Activated CD4-positive, alpha-beta T cell treated with anti-CD3 and anti-CD28 coated beads for 36 hours (primary cell): ENCODE results near the gene HSPA12A. TPM values are rescaled to one million over a fixed set of nuclear protein-coding genes. Genes with fewer than 3 reads are reported as not detected.
A peak's percentile ranks its signal among the peaks of the same experiment; 100 is the strongest.

Source experiments
- ATAC-seq: fragments of 200-7000 bp; cut with Tn5 transposase; one replicate; pipeline ENCODE4 v1.10.0; 2021; ENCODE audit warnings: mild to moderate bottlenecking, moderate library complexity
- CTCF ChIA-PET: fragments of 350-600 bp; sonication (Branson Sonifier 250); formaldehyde crosslinking; loops from one replicate; lab custom pipeline; 2021; ENCODE audit warnings: antibody characterized with exemption; lab: Charles Lee
- POLR2A ChIA-PET: fragments of 350-600 bp; sonication (Branson Sonifier 250); formaldehyde crosslinking; loops from one replicate; lab custom pipeline; 2021; ENCODE audit warnings: antibody characterized with exemption, inconsistent platforms; lab: Charles Lee
- DNase-seq: peaks from one replicate; pipeline ENCODE4 v3.0.0-alpha.2; 2020
- H3K27ac Mint-ChIP-seq: one replicate; pipeline ENCODE4 v1.8.0; 2021; ENCODE audit warnings: mixed read lengths
- H3K27me3 Mint-ChIP-seq: one replicate; pipeline ENCODE4 v1.8.0; 2021; ENCODE audit warnings: mixed read lengths
- H3K36me3 Mint-ChIP-seq: one replicate; pipeline ENCODE4 v1.8.0; 2021; ENCODE audit warnings: low read depth, mixed read lengths
- H3K4me1 Mint-ChIP-seq: one replicate; pipeline ENCODE4 v1.8.0; 2021; ENCODE audit warnings: mixed read lengths
- H3K4me3 Mint-ChIP-seq: one replicate; pipeline ENCODE4 v1.8.0; 2021; ENCODE audit warnings: mild to moderate bottlenecking, moderate library complexity, mixed read lengths
- H3K9me3 Mint-ChIP-seq: one replicate; pipeline ENCODE4 v1.8.0; 2021; ENCODE audit warnings: low read depth, mixed read lengths
- intact Hi-C, 2 experiments: fragments of 100-400 bp; cut with DNase I in 1 of 2; cut with micrococcal nuclease in 1 of 2; formaldehyde crosslinking; loops; one replicate each; pipeline versions ENCODE4 v1.14.2 to v1.15.1; 2022 to 2024; cut with DNase I, micrococcal nuclease
- total RNA-seq, 2 experiments: library from RNA; stranded (reverse); gene quantifications; one replicate each; pipeline ENCODE4 v1.2.3, GENCODE V29; 2021

Gene HSPA12A
- total RNA-seq, 2 experiments from 2014 or later: 0.41 to 0.74 TPM

DNA sequence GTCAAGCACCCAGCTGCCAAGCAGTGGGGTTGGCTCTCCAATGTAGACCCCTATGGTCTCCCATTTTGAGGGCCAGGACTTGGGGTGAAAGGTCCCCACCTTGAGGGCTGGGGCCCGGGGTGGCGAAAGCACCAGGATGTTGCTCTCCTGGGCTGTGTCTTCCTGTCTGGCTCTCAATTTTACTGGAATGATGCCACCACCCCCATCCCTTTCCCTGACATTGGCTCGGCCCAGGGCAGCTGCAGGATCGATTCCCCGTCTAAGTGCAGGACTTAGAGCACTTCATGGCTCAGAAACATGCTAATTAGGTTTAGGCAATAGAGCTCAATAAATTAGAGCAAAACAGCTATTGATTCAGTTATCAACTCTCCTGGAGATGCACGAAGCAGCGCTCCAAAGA lies 27.0 kb upstream of the HSPA12A start:
- no peak overlapping the region for H3K27ac Mint-ChIP-seq
- peaks cover 28% of the 10 kb centered on the region for H3K27me3 Mint-ChIP-seq
- H3K4me1 Mint-ChIP-seq: no peaks in the 10 kb centered on the region
- DNase-seq (no peak), ATAC-seq (no peak)
- ChIA-PET CTCF (interaction anchor here (0.7 to 1.6 kb wide), 3 partner anchors 19 to 485 kb away, joined by 3 to 5 read pairs (median 5); no protein-coding TSS in a partner anchor), POLR2A (no interaction called here)
- no peaks in the 10 kb centered on the region for H3K9me3 Mint-ChIP-seq
- no peak overlapping the region for H3K4me3 Mint-ChIP-seq
- no peaks in the 10 kb centered on the region for H3K36me3 Mint-ChIP-seq
- intact Hi-C loops: no loop called here

GRCh38 chr10:116768786-116769185 lies 26.4 kb upstream of the HSPA12A start:
- POLR2A ChIA-PET: no interaction called here
- Mint-ChIP-seq H3K4me1 (no peaks in the 10 kb centered on the region), H3K27ac (no peak overlapping the region), H3K9me3 (no peaks in the 10 kb centered on the region), H3K4me3 (no peak overlapping the region), H3K36me3 (no peaks in the 10 kb centered on the region), H3K27me3 (peaks cover 30% of the 10 kb centered on the region)
- intact Hi-C loops: no loop called here
- DNase-seq (no peak), ATAC-seq (no peak)
- CTCF ChIA-PET: no interaction called here

DNA sequence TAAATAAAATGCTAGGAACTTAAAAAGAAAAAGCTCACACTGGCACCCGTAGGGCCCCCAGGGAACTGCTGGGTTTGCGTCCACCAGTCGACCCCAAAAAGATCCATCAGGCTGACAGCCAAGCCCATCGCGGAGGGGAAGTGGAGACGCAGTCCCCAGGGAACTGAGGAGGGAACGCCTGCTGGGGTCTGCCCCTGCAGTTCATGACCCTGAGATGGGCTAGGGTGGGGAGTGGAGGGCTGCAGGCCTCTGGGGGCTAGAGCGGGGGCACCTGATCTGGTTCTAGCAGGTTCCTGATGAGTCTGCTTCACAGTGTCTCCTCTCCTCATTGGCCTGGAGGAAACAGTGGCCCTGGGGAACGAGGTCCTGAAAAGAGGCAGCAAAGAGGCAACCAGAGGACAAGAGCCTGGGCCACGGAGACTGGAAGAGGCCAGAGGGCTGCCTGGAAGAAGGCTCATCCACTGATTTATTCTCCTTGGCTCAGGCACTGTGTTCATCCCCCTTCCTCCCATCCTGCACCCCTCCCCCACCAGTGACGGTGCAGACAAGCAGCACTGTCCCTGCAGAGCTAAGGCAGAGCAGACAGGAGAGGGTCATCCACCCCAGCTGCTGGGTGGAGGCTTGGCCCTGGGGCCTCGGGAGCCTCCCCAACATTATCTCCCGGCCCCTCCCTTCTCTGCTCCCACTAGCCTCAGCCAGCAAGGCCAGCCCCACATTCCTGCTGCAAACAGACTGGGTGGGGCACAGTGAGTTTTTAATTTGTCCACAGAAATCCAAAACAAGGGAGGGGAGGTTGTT lies 24.7 kb upstream of the HSPA12A start:
- Mint-ChIP-seq H3K27ac (no peak overlapping the region), H3K4me1 (no peaks in the 10 kb centered on the region), H3K36me3 (no peaks in the 10 kb centered on the region), H3K27me3 (peaks cover 44% of the 10 kb centered on the region), H3K9me3 (no peaks in the 10 kb centered on the region), H3K4me3 (no peak overlapping the region)
- ATAC-seq: no peak
- no peak for DNase-seq
- POLR2A ChIA-PET: no interaction called here
- intact Hi-C loops: no loop called here
- CTCF ChIA-PET: interaction anchor here (0.8 to 1.4 kb wide), 2 partner anchors 21 to 85 kb away, joined by 4 to 6 read pairs; no protein-coding TSS in a partner anchor

- ChIA-PET CTCF (interaction anchor here (0.6 to 1.4 kb wide), 4 partner anchors 21 to 676 kb away, joined by 3 to 6 read pairs (median 4); no protein-coding TSS in a partner anchor), POLR2A (no interaction called here)
- Mint-ChIP-seq H3K4me3 (no peak overlapping the region), H3K9me3 (no peaks in the 10 kb centered on the region), H3K4me1 (no peaks in the 10 kb centered on the region), H3K27ac (no peak overlapping the region), H3K36me3 (no peaks in the 10 kb centered on the region), H3K27me3 (peaks cover 46% of the 10 kb centered on the region)
- intact Hi-C loops: no loop called here
- DNase-seq (no peak), ATAC-seq (no peak)
Measured at GRCh38 chr10:116766241-116766827, 24.0 kb upstream of the HSPA12A start.

GRCh38 chr10:116765648-116766081 lies 23.3 kb upstream of the HSPA12A start:
- Mint-ChIP-seq H3K4me3 (no peak overlapping the region), H3K4me1 (no peaks in the 10 kb centered on the region), H3K27ac (no peak overlapping the region), H3K27me3 (peaks cover 48% of the 10 kb centered on the region), H3K9me3 (no peaks in the 10 kb centered on the region), H3K36me3 (no peaks in the 10 kb centered on the region)
- intact Hi-C loops: loop anchor here (1.0 kb wide), 1 partner anchor 83 kb away; no protein-coding TSS in a partner anchor
- CTCF ChIA-PET: interaction anchor here (0.6 to 1.4 kb wide), 2 partner anchors 22 to 100 kb away, joined by 5 to 6 read pairs; no protein-coding TSS in a partner anchor
- ATAC-seq (peak; percentile 42), DNase-seq (peak; percentile 69)
- POLR2A ChIA-PET: no interaction called here

DNA sequence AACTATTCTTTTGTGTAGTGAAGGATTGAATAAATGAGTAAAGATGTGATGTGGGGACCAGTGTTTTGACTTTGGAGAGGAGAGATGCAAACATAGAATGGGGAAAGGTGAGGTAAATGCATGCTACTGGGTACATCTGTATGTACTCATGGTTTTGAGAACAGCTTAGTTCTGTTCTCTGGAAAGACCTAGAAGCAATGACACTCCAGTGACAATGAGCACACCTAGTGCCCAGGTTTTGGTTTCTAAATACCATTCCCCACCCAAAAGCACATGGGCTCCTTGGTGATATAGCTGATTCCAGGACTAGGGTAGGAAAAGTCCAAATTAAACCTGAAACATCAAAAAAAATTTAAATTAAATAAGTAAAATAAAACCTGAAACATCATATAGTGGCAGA lies 22.6 kb upstream of the HSPA12A start:
- no peak for ATAC-seq
- intact Hi-C loops: loop anchor here (1.0 kb wide), 1 partner anchor 83 kb away; no protein-coding TSS in a partner anchor
- ChIA-PET POLR2A (interaction anchor here (0.6 kb wide), 1 partner anchor 410 kb away, joined by 3 read pairs; no protein-coding TSS in a partner anchor), CTCF (interaction anchor here (0.7 kb wide), 2 partner anchors 19 to 72 kb away, joined by 3 read pairs; no protein-coding TSS in a partner anchor)
- H3K4me3 Mint-ChIP-seq: no peak overlapping the region
- no peak for DNase-seq
- no peaks in the 10 kb centered on the region for H3K36me3 Mint-ChIP-seq
- H3K27ac Mint-ChIP-seq: no peak overlapping the region
- no peaks in the 10 kb centered on the region for H3K4me1 Mint-ChIP-seq
- H3K9me3 Mint-ChIP-seq: no peaks in the 10 kb centered on the region
- H3K27me3 Mint-ChIP-seq: peaks cover 49% of the 10 kb centered on the region

- ChIA-PET CTCF (interaction anchor here (0.9 to 1.5 kb wide), 2 partner anchors 26 to 82 kb away, joined by 3 to 4 read pairs; no protein-coding TSS in a partner anchor), POLR2A (no interaction called here)
- Mint-ChIP-seq H3K4me1 (no peaks in the 10 kb centered on the region), H3K9me3 (no peaks in the 10 kb centered on the region), H3K27ac (no peak overlapping the region), H3K4me3 (no peak overlapping the region), H3K27me3 (peaks cover 45% of the 10 kb centered on the region), H3K36me3 (no peaks in the 10 kb centered on the region)
- ATAC-seq (no peak), DNase-seq (no peak)
- intact Hi-C loops: no loop called here
Measured at GRCh38 chr10:116763440-116763839, 21.1 kb upstream of the HSPA12A start.

GRCh38 chr10:116761883-116762282 lies 19.5 kb upstream of the HSPA12A start:
- Mint-ChIP-seq H3K4me1 (no peaks in the 10 kb centered on the region), H3K27ac (no peak overlapping the region), H3K36me3 (no peaks in the 10 kb centered on the region), H3K4me3 (no peak overlapping the region), H3K9me3 (no peaks in the 10 kb centered on the region), H3K27me3 (peaks cover 41% of the 10 kb centered on the region)
- CTCF ChIA-PET: no interaction called here
- no peak for DNase-seq
- intact Hi-C loops: no loop called here
- no peak for ATAC-seq
- POLR2A ChIA-PET: no interaction called here

DNA sequence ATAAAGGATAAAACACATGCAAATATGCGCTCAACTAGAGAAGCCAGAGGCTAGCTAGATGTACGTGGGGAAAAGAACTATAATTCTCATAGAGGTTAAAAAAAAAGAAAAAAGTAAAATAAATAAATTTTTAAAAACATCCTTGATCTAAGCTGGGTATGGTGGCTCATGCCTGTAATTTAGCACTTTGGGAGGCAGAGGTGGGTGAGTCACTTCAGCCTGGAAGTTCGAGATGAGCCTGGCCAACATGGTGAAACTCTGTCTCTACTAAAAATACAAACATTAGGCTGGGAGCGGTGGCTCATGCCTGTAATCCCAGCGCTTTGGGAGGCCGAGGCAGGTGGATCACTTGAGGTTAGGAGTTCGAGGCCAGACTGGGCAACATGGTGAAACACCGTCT lies 18.6 kb upstream of the HSPA12A start:
- Mint-ChIP-seq H3K36me3 (no peaks in the 10 kb centered on the region), H3K4me3 (no peak overlapping the region), H3K27ac (no peak overlapping the region), H3K9me3 (no peaks in the 10 kb centered on the region), H3K4me1 (no peaks in the 10 kb centered on the region), H3K27me3 (peaks cover 37% of the 10 kb centered on the region)
- intact Hi-C loops: no loop called here
- ChIA-PET POLR2A (no interaction called here), CTCF (interaction anchor here (1.1 to 1.7 kb wide), 2 partner anchors 27 to 79 kb away, joined by 3 to 4 read pairs; no protein-coding TSS in a partner anchor)
- ATAC-seq: no peak
- DNase-seq: no peak

DNA sequence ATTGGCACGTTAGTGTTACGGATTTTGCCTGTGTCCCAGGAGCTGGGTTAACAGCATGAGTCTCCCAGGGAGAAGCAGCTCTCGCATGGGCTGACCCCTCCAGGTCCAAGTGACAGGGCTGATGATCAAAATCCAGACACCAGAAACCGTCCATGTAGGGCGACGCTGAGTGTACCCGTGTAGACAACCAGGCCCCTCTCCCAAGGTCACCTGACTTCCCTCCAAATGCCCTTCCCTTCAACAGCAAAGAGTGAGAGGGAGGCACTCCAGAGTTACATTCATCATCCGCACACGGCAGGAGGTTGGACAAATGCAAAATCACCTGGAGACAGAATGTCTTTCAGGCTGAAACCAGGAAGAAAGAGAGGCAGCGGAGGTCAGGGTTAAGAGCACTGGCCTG lies 14.9 kb upstream of the HSPA12A start:
- H3K27me3 Mint-ChIP-seq: peaks cover 23% of the 10 kb centered on the region
- H3K4me3 Mint-ChIP-seq: no peak overlapping the region
- no peaks in the 10 kb centered on the region for H3K4me1 Mint-ChIP-seq
- DNase-seq (no peak), ATAC-seq (no peak)
- ChIA-PET CTCF (interaction anchor here (2.1 kb wide), 1 partner anchor 76 kb away, joined by 5 read pairs; no protein-coding TSS in a partner anchor), POLR2A (no interaction called here)
- intact Hi-C loops: no loop called here
- no peaks in the 10 kb centered on the region for H3K36me3 Mint-ChIP-seq
- no peak overlapping the region for H3K27ac Mint-ChIP-seq
- H3K9me3 Mint-ChIP-seq: no peaks in the 10 kb centered on the region

DNA sequence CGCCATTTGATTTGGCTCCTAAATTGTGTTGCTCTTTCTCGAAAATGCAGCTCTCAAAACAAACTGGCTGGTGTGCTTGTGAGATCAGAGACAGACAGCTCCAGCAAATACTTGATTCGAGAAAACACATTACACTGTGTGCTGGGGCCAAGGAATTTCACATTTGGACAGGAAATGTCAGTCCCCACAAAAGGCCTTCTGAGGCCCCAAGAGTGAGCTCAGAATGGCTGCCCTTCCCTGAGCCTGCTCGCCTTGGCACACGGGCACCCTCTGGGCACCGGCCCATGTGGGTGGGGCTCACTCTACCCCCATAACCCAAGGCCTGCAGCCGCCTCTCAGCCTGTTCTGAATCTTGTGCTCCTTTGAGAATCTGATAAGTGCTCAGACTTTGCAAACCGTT lies 13.9 kb upstream of the HSPA12A start:
- Mint-ChIP-seq H3K27me3 (peaks cover 24% of the 10 kb centered on the region), H3K9me3 (no peaks in the 10 kb centered on the region), H3K4me1 (no peaks in the 10 kb centered on the region), H3K27ac (no peak overlapping the region), H3K36me3 (no peaks in the 10 kb centered on the region), H3K4me3 (no peak overlapping the region)
- ChIA-PET POLR2A (no interaction called here), CTCF (no interaction called here)
- intact Hi-C loops: no loop called here
- ATAC-seq (no peak), DNase-seq (no peak)
